K562 (cell line): ENCODE results near the gene NT5C2. TPM values are rescaled to one million over a fixed set of nuclear protein-coding genes. Genes with fewer than 3 reads are reported as not detected.
"Not testable (repeated sequence)": the region's sequence is repeated elsewhere in the genome, so short reads cannot be mapped to it uniquely, and the experiment has no call there.

Source experiments
- ATAC-seq: fragments of 200-7000 bp; cut with Tn5 transposase; 3 replicates; pipeline ENCODE4 v1.9.1; 2020; ENCODE audit warnings: moderate library complexity
- BruUV-seq: library from RNA; stranded (reverse); fragments of 400-500 nt; replicated peaks from 2 replicates; lab custom pipeline; 2021; lab: Mats Ljungman, UMichigan
- CTCF ChIA-PET: fragments of 300-600 bp; formaldehyde crosslinking; extraction: SDS; loops from one replicate; lab custom pipeline; 2021; ENCODE audit warnings: low intra/inter-chr PET ratio; lab: Yijun Ruan, JAX
- POLR2A ChIA-PET: fragments of 300-600, 350-650 bp; sonication (Branson Sonifier 250); formaldehyde crosslinking; extraction: SDS; loops from one replicate; lab custom pipeline; 2021; ENCODE audit warnings: antibody characterized with exemption, inconsistent platforms; lab: Yijun Ruan, JAX
- DNase-seq, 4 experiments: peaks; one replicate each; pipeline versions ENCODE4 v3.0.0 to v3.0.0-alpha.2; 2011 to 2018; ENCODE audit warnings: low spot score in 3 of 4, mixed read lengths in 3 of 4; ENCODE audit errors: extremely low read depth in 1 of 4
- FAIRE-seq: peaks from 2 replicates; lab custom pipeline; 2011; peaks lifted over from hg19 to GRCh38; lab: Jason Lieb, UNC
- H2AFZ ChIP-seq: 2 replicates; pipeline ENCODE4 v1.6.0; 2011; ENCODE audit warnings: low read depth, low read length, control low read depth, inconsistent platforms
- H3K27ac ChIP-seq: fragments of 200-600 bp; 3 replicates; pipeline ENCODE4 v1.8.0; 2011; ENCODE audit warnings: low read depth, mild to moderate bottlenecking, control low read depth, inconsistent platforms, low read length, moderate library complexity, mixed read lengths; ENCODE audit errors: extremely low read depth
- H3K27me3 ChIP-seq, 2 experiments: fragments of 300-600 bp in 1 of 2; 2 replicates in 1 of 2; 3 replicates in 1 of 2; pipeline versions ENCODE4 v1.6.0 to v1.8.0; 2011; ENCODE audit warnings: inconsistent platforms in 2 of 2, low read length in 2 of 2, mild to moderate bottlenecking in 1 of 2, mixed read lengths in 1 of 2, moderate library complexity in 1 of 2; ENCODE audit not compliant: control insufficient read depth in 2 of 2, insufficient read depth in 2 of 2
- H3K36me3 ChIP-seq: fragments of 300-600 bp; 3 replicates; pipeline ENCODE4 v1.8.0; 2011; ENCODE audit warnings: mild to moderate bottlenecking, low read length, inconsistent platforms; ENCODE audit not compliant: control insufficient read depth, insufficient read depth
- H3K4me1 ChIP-seq, 2 experiments: fragments of 200-600 bp in 1 of 2; replicated peaks in 1 of 2; 2 replicates in 1 of 2; 3 replicates in 1 of 2; pipeline versions ENCODE4 v1.5.1 to v1.8.0; 2011; ENCODE audit warnings: inconsistent platforms in 2 of 2, low read length in 2 of 2, mild to moderate bottlenecking in 1 of 2, mixed read lengths in 1 of 2, moderate library complexity in 1 of 2; ENCODE audit not compliant: control insufficient read depth in 2 of 2, insufficient read depth in 2 of 2
- H3K4me2 ChIP-seq: 2 replicates; pipeline ENCODE4 v1.6.1; 2011; ENCODE audit warnings: low read length, control low read depth, inconsistent platforms, mixed read lengths; ENCODE audit not compliant: insufficient read depth
- H3K4me3 ChIP-seq: fragments of 200-600 bp; sonication (generic), shearing (Covaris generic); 2 replicates; pipeline ENCODE4 v1.5.1; 2016; ENCODE audit warnings: control low read depth, inconsistent platforms
- H3K79me2 ChIP-seq: fragments of 200-600 bp; 3 replicates; pipeline ENCODE4 v1.8.0; 2011; ENCODE audit warnings: low read length, inconsistent platforms; ENCODE audit not compliant: control insufficient read depth, insufficient read depth
- H3K9ac ChIP-seq, 2 experiments: 2 replicates each; pipeline versions ENCODE4 v1.6.0 to v1.6.1; 2011; ENCODE audit warnings: low read depth in 2 of 2, low read length in 2 of 2, control low read depth in 1 of 2, inconsistent platforms in 1 of 2, mild to moderate bottlenecking in 1 of 2, mixed read lengths in 1 of 2; ENCODE audit not compliant: insufficient read depth in 1 of 2
- H3K9me1 ChIP-seq: one replicate; pipeline ENCODE4 v1.6.0; 2011; ENCODE audit warnings: inconsistent platforms, mild to moderate bottlenecking, low read length, moderate library complexity; ENCODE audit not compliant: control insufficient read depth, insufficient read depth
- H3K9me3 ChIP-seq: replicated peaks from 2 replicates; pipeline ENCODE4 v1.5.1; 2011; ENCODE audit warnings: low read depth, low read length, inconsistent platforms; ENCODE audit not compliant: control insufficient read depth, insufficient read depth
- H4K20me1 ChIP-seq: replicated peaks from 2 replicates; pipeline ENCODE4 v1.6.1; 2011; ENCODE audit warnings: low read length, inconsistent platforms, mixed read lengths; ENCODE audit not compliant: control insufficient read depth, insufficient read depth
- CGGBP1 ChIP-seq: fragments of 250-450 bp; sonication (Bioruptor Pico); IDR thresholded peaks from 2 replicates; pipeline ENCODE4 v1.9.0; 2021; ENCODE audit warnings: mild to moderate bottlenecking
- FOSL1 ChIP-seq: fragments of 200-800 bp; sonication (Bioruptor generic); conservative IDR thresholded peaks from 2 replicates; pipeline ENCODE4 v1.6.1; 2016; ENCODE audit warnings: missing genetic modification characterization, missing compliant biosample characterization
- MBD2 ChIP-seq: sonication (generic); IDR thresholded peaks from 2 replicates; pipeline ENCODE4 v1.6.1; 2016; ENCODE audit warnings: low read depth, borderline replicate concordance
- NKRF ChIP-seq: fragments of 450-650 bp; IDR thresholded peaks from 2 replicates; pipeline ENCODE4 v1.6.1; 2016; ENCODE audit warnings: borderline replicate concordance
- RNF219 ChIP-seq: fragments of 250-450 bp; sonication (Bioruptor Pico); IDR thresholded peaks from 2 replicates; pipeline ENCODE4 v1.5.0; 2022; ENCODE audit warnings: mild to moderate bottlenecking
- TGIF2 ChIP-seq: sonication (generic); formaldehyde crosslinking; IDR thresholded peaks from 2 replicates; pipeline ENCODE4 v1.8.1; 2022; ENCODE audit warnings: mild to moderate bottlenecking, missing genetic modification reagents, moderate library complexity
- ZNF174 ChIP-seq: fragments of 250-450 bp; sonication (Bioruptor Pico); IDR thresholded peaks from 2 replicates; pipeline ENCODE4 v1.4.0; 2020; ENCODE audit warnings: mild to moderate bottlenecking
- ZNF224 ChIP-seq: sonication (generic); formaldehyde crosslinking; IDR thresholded peaks from 2 replicates; pipeline ENCODE4 v1.8.0; 2022; ENCODE audit warnings: mild to moderate bottlenecking, missing genetic modification reagents
- ZNF780A ChIP-seq: fragments of 250-450 bp; sonication (Bioruptor Pico); IDR thresholded peaks from 2 replicates; pipeline ENCODE4 v1.5.0; 2021; ENCODE audit warnings: mild to moderate bottlenecking
- ZZZ3 ChIP-seq: fragments of 450-650 bp; IDR thresholded peaks from 2 replicates; pipeline ENCODE4 v1.6.1; 2016; ENCODE audit warnings: antibody characterized with exemption, mild to moderate bottlenecking, moderate library complexity
- WGBS: fragments of 100-300 bp; shearing (Covaris generic); methylation state at CpG from one replicate; pipeline ENCODE4 v1.1.6; 2016; ENCODE audit warnings: low coverage, mixed read lengths; ENCODE audit not compliant: insufficient coverage; ENCODE audit errors: missing lambda C conversion rate; 5-methylcytosine and 5-hydroxymethylcytosine counted together
- in situ Hi-C: fragments of 300-500 bp; cut with MboI; formaldehyde crosslinking; loops from 4 replicates; pipeline ENCODE4 v1.15.0; 2018; ENCODE audit warnings: inconsistent platforms, mixed read lengths
- intact Hi-C: fragments of 100-400 bp; cut with micrococcal nuclease; formaldehyde crosslinking; loops from 2 replicates; pipeline ENCODE4 v1.14.2; 2022
- polyA plus RNA-seq, 8 experiments: library from polyadenylated mRNA; depleted of rRNA in 4 of 8; stranded (reverse) in 5 of 8; unstranded in 3 of 8; fragments of >200 nt; fragmentation: Nextera tagmentation in 2 of 8; fragmentation: Illumina TruSeq in 1 of 8; extraction: Ambion mirVana in 2 of 8; extraction: Trizol in 1 of 8; gene quantifications; 2 replicates each; pipeline versions ENCODE4 v1.2.1 to v1.2.3, GENCODE V29; 2011 to 2014; ENCODE audit warnings: inconsistent platforms in 1 of 8, missing spikeins in 1 of 8
- total RNA-seq, 7 experiments: library from RNA; depleted of rRNA in 6 of 7; stranded (reverse); fragments of >200 nt in 6 of 7; fragmentation: Illumina TruSeq in 2 of 7; extraction: Trizol in 2 of 7; gene quantifications; 2 replicates each; pipeline versions ENCODE4 v1.2.1 to v1.2.3, GENCODE V29; 2011 to 2021; ENCODE audit warnings: low replicate concordance in 1 of 7

The NT5C2 gene
- total and polyA plus RNA-seq, 9 of the 15 experiments (the other 6 are each of a cell fraction or from before 2014, with no cell fraction given): 11.3 to 45.2 (median 27.7) TPM

GRCh38 chr10:103166523-103166922 is 26.5 kb downstream of the NT5C2 start:
- no TSS peak for BruUV-seq
- ATAC-seq (no peak), DNase-seq (no peak), FAIRE-seq (no peak)
- H3K27ac ChIP-seq: no peak overlapping the region
- no peak overlapping the region for H2AFZ ChIP-seq
- no peak overlapping the region for H3K4me2 ChIP-seq
- ChIA-PET POLR2A (interaction anchor here (1.3 kb wide), 1 partner anchor 11 kb away, joined by 3 read pairs; no protein-coding TSS in a partner anchor), CTCF (no interaction called here)
- H3K4me1 ChIP-seq: no peaks in the 10 kb centered on the region
- H3K9me1 ChIP-seq: no peaks in the 10 kb centered on the region
- H3K36me3 ChIP-seq: peaks cover 13% of the 10 kb centered on the region; the same call in 2 of the 3 replicates
- H4K20me1 ChIP-seq: no peaks in the 10 kb centered on the region
- no peaks in the 10 kb centered on the region for H3K79me2 ChIP-seq
- H3K27me3 ChIP-seq: no peaks in the 10 kb centered on the region
- TF ChIP-seq TGIF2 (CRISPR knock-in tag) (no peak), RNF219 (CRISPR knock-in tag) (no peak), ZNF224 (CRISPR knock-in tag) (no peak), NKRF (no peak), ZNF174 (CRISPR knock-in tag) (no peak), CGGBP1 (CRISPR knock-in tag) (no peak), MBD2 (no peak), ZNF780A (CRISPR knock-in tag) (no peak), ZZZ3 (no peak), FOSL1 (tag) (no peak)
- intact Hi-C loops (no loop called here), in situ Hi-C loops (no loop called here)
- no peak overlapping the region for H3K4me3 ChIP-seq
- WGBS: 80% methylated on average over 1 of the region's 3 CpGs
- H3K9me3 ChIP-seq: no peaks in the 10 kb centered on the region
- no peak overlapping the region for H3K9ac ChIP-seq

GRCh38 chr10:103163766-103164403 is 29.2 kb downstream of the NT5C2 start:
- CTCF ChIA-PET, H2AFZ ChIP-seq: not testable (repeated sequence)

More at GRCh38 chr10:103163766-103164403, 29.2 kb downstream of the NT5C2 start:
- WGBS: 100% methylated on average over 4 of the region's 9 CpGs
- H3K4me1 ChIP-seq, BruUV-seq, DNase-seq, H3K27ac ChIP-seq, H3K79me2 ChIP-seq, in situ Hi-C loops, ATAC-seq, H3K4me2 ChIP-seq, FAIRE-seq, H3K9ac ChIP-seq, H3K27me3 ChIP-seq, H4K20me1 ChIP-seq, intact Hi-C loops, H3K4me3 ChIP-seq, H3K9me3 ChIP-seq, H3K36me3 ChIP-seq, H3K9me1 ChIP-seq: not testable (repeated sequence)
- POLR2A ChIA-PET: interaction anchor here (0.6 kb wide), 1 partner anchor 316 kb away, joined by 3 read pairs; no protein-coding TSS in a partner anchor
